Measurements from ENCODE around the gene THSD7B. TPM values are rescaled to one million over a fixed set of nuclear protein-coding genes. Genes with fewer than 3 reads are reported as not detected.

THSD7B gene
- total and polyA plus RNA-seq, 9 of the 15 experiments (the other 6 are each of a cell fraction or from before 2014, with no cell fraction given): not detected

- TF ChIP-seq MGA (IDR thresholded peaks at IDR 0.05): no peak
- no peak for TF ChIP-seq TCFL5 (CRISPR knock-in tag; conservative IDR thresholded peaks at IDR 0.05)
- TF ChIP-seq FOSL1 (tag; conservative IDR thresholded peaks at IDR 0.05): no peak
- TF ChIP-seq CBX3 (IDR thresholded peaks at IDR 0.05; ENCODE audit: borderline replicate concordance in 1 of 2, low read length in 2 of 2): no peak
- no peak for TF ChIP-seq FOXA1 (IDR thresholded peaks at IDR 0.05; ENCODE audit: borderline replicate concordance)
These were observed 463.2 kb downstream of the THSD7B start (continued) for GRCh38 chr2:137228566-137228965.

Measured in K562 (cell line).